ENCODE results near the gene ENG.

- TF ChIP-seq, protein P1, sequence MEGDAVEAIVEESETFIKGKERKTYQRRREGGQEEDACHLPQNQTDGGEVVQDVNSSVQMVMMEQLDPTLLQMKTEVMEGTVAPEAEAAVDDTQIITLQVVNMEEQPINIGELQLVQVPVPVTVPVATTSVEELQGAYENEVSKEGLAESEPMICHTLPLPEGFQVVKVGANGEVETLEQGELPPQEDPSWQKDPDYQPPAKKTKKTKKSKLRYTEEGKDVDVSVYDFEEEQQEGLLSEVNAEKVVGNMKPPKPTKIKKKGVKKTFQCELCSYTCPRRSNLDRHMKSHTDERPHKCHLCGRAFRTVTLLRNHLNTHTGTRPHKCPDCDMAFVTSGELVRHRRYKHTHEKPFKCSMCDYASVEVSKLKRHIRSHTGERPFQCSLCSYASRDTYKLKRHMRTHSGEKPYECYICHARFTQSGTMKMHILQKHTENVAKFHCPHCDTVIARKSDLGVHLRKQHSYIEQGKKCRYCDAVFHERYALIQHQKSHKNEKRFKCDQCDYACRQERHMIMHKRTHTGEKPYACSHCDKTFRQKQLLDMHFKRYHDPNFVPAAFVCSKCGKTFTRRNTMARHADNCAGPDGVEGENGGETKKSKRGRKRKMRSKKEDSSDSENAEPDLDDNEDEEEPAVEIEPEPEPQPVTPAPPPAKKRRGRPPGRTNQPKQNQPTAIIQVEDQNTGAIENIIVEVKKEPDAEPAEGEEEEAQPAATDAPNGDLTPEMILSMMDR (IDR thresholded peaks at IDR 0.05; ENCODE audit: low read depth, low read length), result no peak
- TF ChIP-seq EZH2phosphoT487 (IDR thresholded peaks at IDR 0.05; ENCODE audit: low read depth), result no peak
These were observed 4.1 kb downstream of the ENG start for GRCh38 chr9:127850286-127850830.
